Measurements from ENCODE around the gene LAMA5. TPM values are rescaled to one million over a fixed set of nuclear protein-coding genes. Genes with fewer than 3 reads are reported as not detected.

The LAMA5 gene
- 100 to 1,000 TPM in 1 of 3 donors, 10 to 100 TPM in 2; 46.3 to 364 (median 81.1) TPM for polyA plus RNA-seq

GRCh38 chr20:62367136-62367632, at the start of gene LAMA5:
Gene LAMA5, minus strand, starts transcription at chr20:62367312. Its CDS starts 67 bp downstream, at chr20:62367245.
- WGBS, 3 donors, result 0 to 1% (median 0%) methylated on average over 24 to 54 of the region's 70 CpGs
- H3K27ac ChIP-seq (ENCODE audit: low read depth, low read length), result no peak within 1 kb of the TSS

GRCh38 chr20:62415354-62416111, 48.4 kb upstream of the LAMA5 start:
- 74 to 91% (median 76%) methylated on average over 24 of the region's 24 CpGs for WGBS, 3 donors

GRCh38 chr20:62413896-62414481, 46.9 kb upstream of the LAMA5 start:
- 79 to 90% (median 81%) methylated on average over 17 to 22 of the region's 22 CpGs for WGBS, 3 donors
- no peak overlapping the region for H3K27ac ChIP-seq (ENCODE audit: low read depth, low read length)

More at GRCh38 chr20:62415354-62416111, 48.4 kb upstream of the LAMA5 start:
- no peak overlapping the region for H3K27ac ChIP-seq (ENCODE audit: low read depth, low read length)

GRCh38 chr20:62413025-62413570, 46.0 kb upstream of the LAMA5 start:
- H3K27ac ChIP-seq (ENCODE audit: low read depth, low read length), result no peak overlapping the region
- 81 to 95% (median 86%) methylated on average over 11 of the region's 11 CpGs for WGBS, 3 donors

GRCh38 chr20:62412194-62413024, 45.3 kb upstream of the LAMA5 start:
- 77 to 87% (median 80%) methylated on average over 20 to 22 of the region's 22 CpGs for WGBS, 3 donors
- no peak overlapping the region for H3K27ac ChIP-seq (ENCODE audit: low read depth, low read length)

GRCh38 chr20:62411479-62412193, 44.5 kb upstream of the LAMA5 start:
- 71 to 79% (median 73%) methylated on average over 24 of the region's 24 CpGs for WGBS, 3 donors
- no peak overlapping the region for H3K27ac ChIP-seq (ENCODE audit: low read depth, low read length)

GRCh38 chr20:62410746-62411478, 43.8 kb upstream of the LAMA5 start:
- H3K27ac ChIP-seq (ENCODE audit: low read depth, low read length), result no peak overlapping the region
- WGBS, 3 donors, result 77 to 91% (median 81%) methylated on average over 19 of the region's 19 CpGs

- 7 to 10% (median 10%) methylated on average over 30 of the region's 30 CpGs for WGBS, 3 donors
- no peak overlapping the region for H3K27ac ChIP-seq (ENCODE audit: low read depth, low read length)
These were observed 43.0 kb upstream of the LAMA5 start for GRCh38 chr20:62409931-62410745.

GRCh38 chr20:62409086-62409853, 42.2 kb upstream of the LAMA5 start:
- 77 to 91% (median 86%) methylated on average over 12 of the region's 12 CpGs for WGBS, 3 donors

GRCh38 chr20:62408640-62409039, 41.5 kb upstream of the LAMA5 start:
- no peak overlapping the region for H3K27ac ChIP-seq (ENCODE audit: low read depth, low read length)
- WGBS, 3 donors, result 80 to 93% (median 91%) methylated on average over 12 of the region's 12 CpGs

More at GRCh38 chr20:62409086-62409853, 42.2 kb upstream of the LAMA5 start:
- no peak overlapping the region for H3K27ac ChIP-seq (ENCODE audit: low read depth, low read length)

GRCh38 chr20:62408055-62408454, 40.9 kb upstream of the LAMA5 start:
- no peak overlapping the region for H3K27ac ChIP-seq (ENCODE audit: low read depth, low read length)
- 89 to 98% (median 91%) methylated on average over 15 of the region's 15 CpGs for WGBS, 3 donors

- H3K27ac ChIP-seq (ENCODE audit: low read depth, low read length), result no peak within 1 kb of the TSS
- WGBS, 3 donors, result 4 to 6% (median 5%) methylated on average over 54 to 73 of the region's 73 CpGs
These were observed 40.3 kb upstream of the LAMA5 start, which contains the start of gene CABLES2 for GRCh38 chr20:62407221-62407992. Gene CABLES2, minus strand, starts transcription at chr20:62407285. Its CDS starts 9 bp downstream, at chr20:62407276.

- H3K27ac ChIP-seq (ENCODE audit: low read depth, low read length), result no peak overlapping the region
- WGBS, 3 donors, result 1% methylated on average over 21 to 42 of the region's 42 CpGs
These were observed 39.6 kb upstream of the LAMA5 start for GRCh38 chr20:62406635-62407176.

- no peak overlapping the region for H3K27ac ChIP-seq (ENCODE audit: low read depth, low read length)
- WGBS, 3 donors, result 54 to 64% (median 54%) methylated on average over 9 to 10 of the region's 10 CpGs
These were observed 38.9 kb upstream of the LAMA5 start for GRCh38 chr20:62405981-62406513.

Data from adipose tissue (tissue), 3 donors.